HCT116 (cell line): ENCODE data around the gene TNS3.
A peak's percentile ranks its signal among the peaks of the same experiment; 100 is the strongest.

ENCODE experiments used
- POLR2A ChIP-seq: IDR thresholded peaks from 2 replicates; pipeline ENCODE4 v1.7.0; 2011; ENCODE audit warnings: borderline replicate concordance; ENCODE audit not compliant: insufficient read depth, insufficient read length; ENCODE audit errors: extremely low read depth
- ZFX ChIP-seq: fragments of 450-650 bp; IDR thresholded peaks from 2 replicates; pipeline ENCODE4 v1.6.1; 2017
- TF ChIP-seq, protein P1 (sequence below), 3 experiments: fragments of 200-600 bp in 1 of 3; sonication (generic) in 1 of 3; IDR thresholded peaks in 2 of 3; conservative IDR thresholded peaks in 1 of 3; 2 replicates each; pipeline ENCODE4 v1.5.1; 2012 to 2017; ENCODE audit warnings: low read depth in 2 of 3, low read length in 2 of 3, antibody characterized with exemption in 1 of 3, borderline replicate concordance in 1 of 3, control low read depth in 1 of 3, mild to moderate bottlenecking in 1 of 3, mixed read lengths in 1 of 3, mixed run types in 1 of 3, moderate library complexity in 1 of 3; ENCODE audit not compliant: insufficient read depth in 1 of 3

DNA sequence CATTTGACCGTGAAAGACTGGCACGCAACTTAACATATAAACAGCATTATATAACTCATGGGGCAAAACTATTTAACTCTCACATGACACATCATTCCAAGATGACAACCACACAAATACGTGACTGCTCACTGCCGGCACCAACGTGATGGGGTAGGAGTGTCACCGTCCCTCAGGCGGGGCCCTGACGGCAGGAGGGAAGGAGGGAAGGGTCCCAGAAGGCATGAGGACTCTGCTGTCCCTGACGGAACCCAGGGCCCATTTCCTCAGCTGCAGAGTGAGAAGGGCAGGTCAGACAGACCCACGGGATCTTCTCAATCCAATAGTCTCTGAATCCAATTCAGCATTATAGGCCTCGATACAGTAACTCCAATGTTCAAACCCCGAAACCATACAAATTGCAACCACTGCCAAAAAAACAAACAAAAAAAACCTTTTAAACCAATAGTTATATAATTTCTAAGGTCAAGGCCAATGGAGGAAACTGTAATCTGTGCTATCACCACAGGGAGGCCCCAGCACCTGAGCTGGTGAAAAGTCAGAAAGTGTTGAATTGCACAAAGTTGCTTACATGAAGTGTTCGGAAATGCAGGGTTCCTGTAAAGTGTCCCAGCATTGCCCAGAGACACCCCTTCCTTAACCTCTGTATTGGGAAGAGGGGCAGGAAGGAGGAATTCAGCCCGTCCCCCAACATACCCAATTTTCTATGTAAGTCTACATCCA, 137.4 kb downstream of the TNS3 start:
- no peak for TF ChIP-seq ZFX
- TF ChIP-seq, protein P1, sequence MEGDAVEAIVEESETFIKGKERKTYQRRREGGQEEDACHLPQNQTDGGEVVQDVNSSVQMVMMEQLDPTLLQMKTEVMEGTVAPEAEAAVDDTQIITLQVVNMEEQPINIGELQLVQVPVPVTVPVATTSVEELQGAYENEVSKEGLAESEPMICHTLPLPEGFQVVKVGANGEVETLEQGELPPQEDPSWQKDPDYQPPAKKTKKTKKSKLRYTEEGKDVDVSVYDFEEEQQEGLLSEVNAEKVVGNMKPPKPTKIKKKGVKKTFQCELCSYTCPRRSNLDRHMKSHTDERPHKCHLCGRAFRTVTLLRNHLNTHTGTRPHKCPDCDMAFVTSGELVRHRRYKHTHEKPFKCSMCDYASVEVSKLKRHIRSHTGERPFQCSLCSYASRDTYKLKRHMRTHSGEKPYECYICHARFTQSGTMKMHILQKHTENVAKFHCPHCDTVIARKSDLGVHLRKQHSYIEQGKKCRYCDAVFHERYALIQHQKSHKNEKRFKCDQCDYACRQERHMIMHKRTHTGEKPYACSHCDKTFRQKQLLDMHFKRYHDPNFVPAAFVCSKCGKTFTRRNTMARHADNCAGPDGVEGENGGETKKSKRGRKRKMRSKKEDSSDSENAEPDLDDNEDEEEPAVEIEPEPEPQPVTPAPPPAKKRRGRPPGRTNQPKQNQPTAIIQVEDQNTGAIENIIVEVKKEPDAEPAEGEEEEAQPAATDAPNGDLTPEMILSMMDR (IDR thresholded peaks at IDR 0.05 in 2 of 3, conservative IDR thresholded peaks at IDR 0.05 in 1 of 3; ENCODE audit: borderline replicate concordance in 1 of 3, insufficient read depth in 1 of 3, low read depth in 2 of 3, low read length in 2 of 3), result peak; percentile 34 to 58 (median 56); a peak in 5 of 6 replicates
- no peak for TF ChIP-seq POLR2A
